HG03095 (cell line): ENCODE measurements around the gene GHDC.
"Not testable (repeated sequence)": the region's sequence is repeated elsewhere in the genome, so short reads cannot be mapped to it uniquely, and the experiment has no call there.

Experiments used
- ATAC-seq: cut with Tn5 transposase; IDR thresholded peaks from one replicate; pipeline ENCODE4 v1.9.1; 2021; ENCODE audit warnings: moderate library complexity; ENCODE audit not compliant: unreplicated experiment

GHDC gene

DNA sequence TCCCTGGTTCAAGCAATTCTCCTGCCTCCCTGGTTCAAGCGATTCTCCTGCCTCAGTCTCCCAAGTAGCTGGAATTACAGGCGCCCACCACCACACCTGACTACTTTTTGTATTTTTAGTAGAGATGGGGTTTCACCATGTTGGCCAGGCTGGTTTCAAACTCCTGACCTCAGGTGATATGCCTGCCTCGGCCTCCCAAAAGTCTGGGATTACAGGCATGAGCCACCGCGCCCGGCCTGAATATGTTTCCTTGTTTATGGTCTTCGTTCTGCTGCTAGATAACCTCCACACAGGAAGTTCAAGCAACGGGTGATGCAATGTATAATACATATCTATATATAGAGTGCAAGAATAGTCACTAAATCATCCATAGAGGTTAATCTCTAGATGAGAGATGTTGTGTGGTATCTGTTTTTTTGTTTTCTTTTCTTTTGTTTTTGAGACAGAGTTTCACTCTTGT, 11.9 kb upstream of the GHDC start:
- ATAC-seq, result not testable (repeated sequence)

DNA sequence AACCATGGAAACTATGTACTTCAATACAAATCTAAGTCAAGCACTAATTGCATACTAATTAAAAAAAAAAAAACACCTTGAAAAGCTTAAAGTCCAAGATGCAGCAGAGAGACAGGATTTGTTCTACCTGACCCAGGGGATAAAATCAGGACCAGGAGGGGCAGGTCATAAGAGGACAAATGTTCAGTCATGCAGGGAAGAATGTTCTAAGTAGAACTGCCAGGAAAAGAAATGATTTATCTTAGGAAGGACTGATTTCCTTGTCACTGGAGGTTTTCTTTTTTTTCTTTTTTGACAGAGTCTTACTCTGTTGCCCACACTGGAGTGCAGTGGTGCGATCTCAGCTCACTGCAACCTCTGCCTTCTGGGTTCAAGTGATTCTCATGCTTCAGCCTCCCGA, 9.1 kb upstream of the GHDC start:
- ATAC-seq, result no peak

DNA sequence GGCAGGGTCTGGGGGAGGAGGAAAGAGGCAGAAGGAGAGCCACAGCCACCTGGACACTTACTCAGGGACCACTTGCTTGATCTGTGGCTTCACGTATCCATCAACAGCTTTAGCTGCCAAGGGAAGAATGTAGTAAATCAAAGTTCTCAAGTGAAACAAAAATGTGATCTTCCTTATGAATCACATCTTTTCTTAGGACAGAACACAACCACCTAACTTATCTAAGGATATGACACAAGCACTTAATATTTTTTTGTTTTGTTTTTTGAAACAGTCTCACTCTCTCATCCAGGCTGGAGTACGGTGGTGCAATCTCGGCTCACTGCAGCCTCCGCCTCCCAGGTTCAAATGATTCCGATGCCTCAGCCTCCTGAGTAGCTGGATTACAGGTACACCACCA, 8.4 kb upstream of the GHDC start:
- no peak for ATAC-seq

DNA sequence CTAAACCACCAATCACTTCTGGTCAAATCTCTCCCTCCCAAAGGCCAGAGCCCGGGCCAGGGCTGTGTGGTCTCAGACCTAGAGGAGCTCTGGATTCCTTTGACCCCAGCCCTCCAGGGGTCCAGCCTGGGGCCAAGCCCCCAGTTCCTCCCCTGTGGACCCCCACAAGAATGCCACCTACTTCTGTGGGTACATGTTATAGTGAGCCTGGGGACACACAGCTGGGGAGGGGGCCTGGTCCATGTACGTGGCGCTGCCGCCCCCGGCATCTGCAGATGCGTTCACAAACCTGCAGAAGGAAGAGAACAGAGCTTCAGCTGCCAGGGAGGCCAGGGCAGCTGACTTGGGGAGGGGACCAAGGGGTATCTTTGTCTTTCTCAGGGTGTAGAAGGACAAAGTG, 7.9 kb upstream of the GHDC start:
- ATAC-seq, result no peak

DNA sequence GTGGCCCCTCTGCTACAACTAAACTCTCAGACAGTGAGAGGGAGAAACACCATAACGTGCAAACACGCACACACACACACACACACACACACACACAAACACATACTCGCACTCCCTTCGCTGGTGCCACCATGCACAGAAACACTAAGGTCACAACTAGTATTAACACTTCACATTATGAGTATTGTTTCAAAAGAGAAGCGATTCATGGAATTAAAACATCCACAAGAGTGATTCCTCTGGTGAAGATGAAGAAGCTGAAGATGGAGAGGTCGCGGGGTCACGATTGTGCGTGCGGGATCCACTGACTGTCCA, 7.1 kb upstream of the GHDC start:
- ATAC-seq, result no peak

DNA sequence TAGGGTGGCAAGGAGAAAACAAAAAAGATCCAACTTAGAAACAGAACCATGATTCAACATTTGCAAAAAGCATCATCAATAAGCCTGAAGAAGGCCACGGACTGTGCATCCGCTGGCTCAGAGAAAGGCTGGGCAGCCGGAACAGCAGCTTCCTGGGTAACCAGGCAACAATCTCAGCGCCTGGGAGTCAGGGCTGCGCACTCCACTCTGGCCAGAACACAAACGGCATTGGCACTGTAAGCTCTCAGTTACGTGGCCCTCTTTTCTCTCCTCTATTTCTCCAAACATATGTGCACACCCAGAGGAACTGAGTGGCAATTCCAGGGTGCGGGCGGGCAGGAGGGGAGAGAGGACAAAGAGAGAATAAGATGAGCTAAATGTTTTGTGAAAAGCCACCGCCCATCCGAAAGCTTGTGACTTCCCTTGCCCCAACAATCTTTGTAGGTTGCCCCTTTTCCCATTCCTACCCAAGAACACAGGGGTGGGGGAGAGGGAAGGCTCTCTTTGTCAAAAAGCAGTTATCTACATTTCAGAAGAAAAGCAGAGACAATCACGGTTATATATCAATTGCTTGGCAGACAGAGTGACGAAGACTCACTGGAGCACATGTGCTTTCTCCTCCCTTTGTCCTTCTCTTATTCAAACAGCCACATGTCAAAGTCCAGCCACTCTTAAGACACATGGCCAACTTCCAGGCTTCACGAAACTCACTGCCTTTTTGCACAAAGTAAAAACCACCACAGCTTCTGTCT, 6.6 kb upstream of the GHDC start:
- ATAC-seq, result no peak

DNA sequence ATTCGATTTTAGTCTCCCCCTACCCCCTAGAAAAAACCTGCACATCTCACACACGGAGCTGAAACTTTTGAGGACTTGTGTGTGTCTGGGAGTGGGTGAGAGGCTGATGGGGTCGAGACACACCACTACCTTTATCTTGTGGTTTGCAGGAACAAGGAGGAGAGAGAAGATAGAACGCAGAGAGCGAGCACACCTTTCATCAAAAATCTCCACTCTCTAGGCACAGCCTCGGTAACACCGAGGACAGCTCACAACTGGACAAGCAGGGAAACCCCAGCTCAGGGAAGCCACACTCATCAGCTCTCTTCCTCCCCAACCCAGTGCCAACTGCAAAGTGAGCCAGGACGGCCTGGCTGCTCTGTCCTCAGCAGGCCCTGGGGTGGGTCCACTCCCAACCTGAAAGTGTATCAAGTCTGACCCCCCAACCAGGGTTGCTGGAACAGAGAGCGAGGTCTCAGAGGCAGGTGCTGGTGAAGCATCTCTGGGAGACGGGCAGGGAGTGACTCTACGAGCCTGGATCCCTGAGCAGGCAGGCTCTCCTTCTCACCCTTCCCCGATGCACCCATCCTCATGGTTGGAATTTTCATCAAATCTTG, 5.2 kb upstream of the GHDC start:
- ATAC-seq, result no peak

DNA sequence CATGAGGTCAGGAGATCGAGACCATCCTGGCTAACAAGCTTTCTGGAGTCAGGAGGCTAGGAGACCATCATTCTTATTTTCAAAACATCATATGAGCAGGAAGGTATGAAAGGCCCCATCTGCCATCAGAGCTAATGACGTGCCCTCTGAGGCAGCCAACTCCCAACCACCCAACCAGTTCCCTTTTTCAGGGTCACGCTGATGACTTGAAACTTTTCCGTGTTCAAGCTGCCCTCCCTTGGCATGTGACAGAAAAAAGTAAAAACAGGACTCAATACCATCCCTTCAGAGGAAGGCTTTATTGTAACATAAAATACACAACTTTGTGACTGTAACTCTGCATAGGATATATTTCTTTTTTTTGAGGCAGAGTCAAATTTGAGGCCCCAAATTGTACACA, 4.6 kb upstream of the GHDC start:
- ATAC-seq, result no peak

DNA sequence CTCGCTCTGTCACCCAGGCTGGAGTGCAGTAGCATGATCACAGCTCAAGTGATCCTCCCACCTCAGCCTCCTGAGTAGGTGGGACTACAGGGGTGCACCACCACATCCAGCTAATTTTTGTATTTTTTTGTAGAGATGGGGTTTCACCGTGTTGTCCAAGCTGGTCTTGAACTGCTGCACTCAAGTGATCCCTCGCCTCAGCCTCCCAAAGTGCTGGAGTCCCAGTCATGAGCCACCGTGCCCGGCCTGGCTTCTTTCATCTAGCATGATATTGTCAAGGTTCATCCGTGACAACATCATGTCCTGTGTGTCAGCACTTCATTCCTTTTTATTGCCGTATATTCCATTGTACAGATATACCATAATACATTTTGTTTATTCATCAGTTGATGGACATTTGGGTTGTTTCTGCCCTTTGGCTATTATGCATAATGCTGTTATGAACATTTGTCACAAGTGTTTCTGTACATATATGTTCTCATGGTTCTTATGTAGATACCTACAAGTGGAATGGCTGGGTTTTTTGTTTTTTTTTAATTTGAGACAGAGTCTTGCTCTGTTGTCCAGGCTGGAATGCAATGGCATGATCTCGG, 3.4 kb upstream of the GHDC start:
- ATAC-seq, result no peak

DNA sequence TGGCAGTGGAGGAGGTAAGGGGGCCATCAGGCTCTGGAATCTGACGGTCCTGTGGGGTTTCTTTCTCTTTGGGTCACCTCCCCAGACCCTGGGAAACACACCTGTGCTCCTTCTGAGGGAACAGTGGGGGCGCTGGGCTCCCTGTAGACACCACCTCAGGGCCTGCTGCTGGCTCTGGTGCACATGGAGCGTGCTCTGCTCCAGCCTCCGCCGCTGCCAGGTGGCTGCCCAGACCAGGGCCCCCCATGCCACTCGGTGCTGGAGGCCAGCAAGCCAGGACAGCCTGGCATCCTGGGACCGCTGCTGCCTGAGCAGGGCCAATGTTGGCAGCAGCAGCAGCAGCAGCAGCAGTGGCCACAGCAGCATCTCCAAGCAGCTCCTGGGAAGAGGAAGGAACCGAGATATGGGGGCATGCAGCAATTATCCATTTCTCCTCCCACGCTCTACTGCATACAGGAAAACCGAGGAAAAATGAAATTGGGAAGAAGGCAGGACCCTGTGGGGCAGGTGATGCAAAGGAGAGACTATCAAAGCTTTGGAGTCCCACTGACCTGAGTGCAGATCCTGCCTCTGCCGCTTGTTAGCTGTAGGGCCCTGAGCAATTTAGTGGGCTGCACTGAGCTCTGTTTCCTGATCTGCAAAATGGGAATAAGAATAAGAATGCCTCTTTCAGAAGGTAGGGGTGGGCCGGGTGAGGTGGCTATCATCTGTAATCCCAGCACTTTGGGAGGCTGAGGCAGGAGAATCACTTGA, 902 bp downstream of the GHDC start:
- no peak for ATAC-seq

DNA sequence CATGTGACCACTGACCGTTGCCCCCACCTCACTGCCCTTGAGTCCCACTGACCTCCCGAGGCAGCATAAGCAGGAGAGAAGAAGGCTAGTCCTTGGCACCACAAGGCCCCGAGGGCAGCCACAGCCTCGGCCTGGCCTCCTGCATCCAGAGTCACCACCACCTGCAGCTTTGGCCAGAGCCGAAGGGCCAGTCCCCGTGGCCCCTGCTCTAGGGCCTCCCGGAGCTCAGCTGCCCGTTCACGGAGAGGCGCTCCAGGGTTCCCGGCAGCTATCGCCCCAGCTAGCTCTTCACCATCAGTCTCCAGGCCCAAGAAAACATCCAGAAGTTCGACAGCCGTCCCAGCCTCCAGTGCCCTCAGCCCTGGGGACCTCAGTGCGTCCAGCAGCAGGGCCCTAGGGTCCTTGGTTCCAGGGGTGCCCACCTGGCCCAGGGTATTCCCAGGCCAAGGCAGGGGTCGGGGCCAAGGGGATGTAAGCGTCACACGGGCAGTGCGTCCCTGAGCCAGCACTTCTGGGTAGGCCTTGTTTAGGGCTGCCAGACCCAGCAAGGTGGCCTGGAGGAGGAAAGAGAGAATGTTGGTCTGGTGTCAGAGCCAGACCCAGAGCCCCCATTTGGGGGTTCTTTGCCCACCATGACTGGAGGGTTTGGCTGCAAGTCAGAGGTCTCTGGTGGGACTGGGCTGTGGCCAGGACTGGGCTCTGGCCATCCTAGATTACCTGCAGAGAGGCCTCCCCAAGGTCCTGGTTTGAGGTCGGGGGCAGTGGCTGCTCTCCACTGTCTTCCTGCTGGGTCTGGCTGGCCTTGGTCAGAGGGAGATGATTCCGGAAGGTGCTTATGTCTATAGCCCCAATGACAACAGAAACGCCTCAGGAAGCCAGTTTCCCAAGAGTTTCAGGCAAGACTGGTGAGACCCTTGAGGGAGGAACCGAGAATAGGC, 1.8 kb downstream of the GHDC start:
- no peak for ATAC-seq

DNA sequence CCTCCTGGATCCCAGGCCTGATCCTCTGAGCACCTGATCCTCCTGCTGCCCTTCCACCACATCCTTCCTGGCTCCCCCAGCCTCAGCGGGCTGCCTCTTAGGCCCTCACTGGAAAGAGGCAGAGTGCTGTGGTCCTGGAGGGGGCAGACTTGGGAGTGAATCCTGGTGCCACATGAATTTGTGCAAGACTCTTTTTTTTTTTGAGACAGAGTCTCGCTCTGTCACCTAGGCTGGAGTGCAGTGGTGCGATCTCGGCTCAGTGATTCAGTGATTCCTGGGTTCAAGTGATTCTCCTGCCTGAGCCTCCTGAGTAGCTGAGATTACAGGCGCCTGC, 3.1 kb downstream of the GHDC start:
- no peak for ATAC-seq

DNA sequence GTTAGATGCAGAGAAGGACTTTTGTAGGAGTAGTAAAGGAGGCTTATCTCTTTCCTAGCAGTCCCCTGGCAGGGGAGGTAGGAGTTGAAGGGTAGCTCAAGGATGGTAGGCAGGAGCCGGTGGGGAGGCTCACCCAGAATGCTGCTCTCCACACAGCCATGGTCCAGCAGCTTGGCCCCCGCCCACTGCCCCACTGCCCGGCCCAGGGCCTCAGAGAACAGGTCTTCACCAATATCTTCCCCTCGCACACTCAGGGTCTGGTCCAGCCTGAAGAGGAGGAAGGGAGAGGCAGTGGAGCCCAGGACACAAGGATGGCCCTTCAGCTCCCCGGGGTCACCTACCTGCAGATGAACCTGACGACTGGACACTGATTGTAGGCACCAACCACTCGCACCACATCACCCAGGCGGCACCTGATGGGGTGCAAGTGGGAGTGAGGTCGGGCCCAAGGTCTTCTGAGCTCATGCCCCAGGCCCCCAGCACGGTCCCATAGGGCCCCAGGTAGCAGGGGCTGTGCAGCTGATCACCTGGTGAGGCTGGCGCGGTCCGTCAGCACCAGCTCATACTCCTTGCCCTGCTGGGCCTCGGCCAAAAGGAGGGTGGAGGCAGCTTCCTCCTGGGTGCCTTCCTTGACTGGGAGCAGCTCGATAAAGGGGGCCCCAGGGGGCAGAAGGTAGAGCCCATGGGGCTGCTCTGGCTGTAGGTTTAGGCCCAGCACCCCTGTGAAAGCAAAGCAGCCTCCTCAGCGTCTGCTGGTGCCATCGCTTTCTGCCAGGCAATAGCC, 3.6 kb downstream of the GHDC start:
- no peak for ATAC-seq

DNA sequence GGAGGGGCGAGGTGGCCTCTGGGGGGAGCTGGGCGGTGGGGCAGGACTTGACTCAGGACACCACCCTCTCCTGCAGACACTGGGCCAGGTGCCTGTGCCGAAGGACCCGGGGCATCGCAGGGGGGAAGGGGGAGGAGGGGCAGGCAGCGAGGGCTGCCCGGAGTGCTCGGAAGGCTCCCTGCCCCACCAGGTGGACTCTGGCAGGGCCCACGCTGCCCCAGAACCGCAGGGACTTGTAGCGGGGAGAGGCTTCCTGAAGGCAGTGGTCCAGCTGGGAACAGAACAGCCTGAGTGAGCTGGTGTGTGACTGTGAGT, 4.7 kb downstream of the GHDC start:
- no peak for ATAC-seq

DNA sequence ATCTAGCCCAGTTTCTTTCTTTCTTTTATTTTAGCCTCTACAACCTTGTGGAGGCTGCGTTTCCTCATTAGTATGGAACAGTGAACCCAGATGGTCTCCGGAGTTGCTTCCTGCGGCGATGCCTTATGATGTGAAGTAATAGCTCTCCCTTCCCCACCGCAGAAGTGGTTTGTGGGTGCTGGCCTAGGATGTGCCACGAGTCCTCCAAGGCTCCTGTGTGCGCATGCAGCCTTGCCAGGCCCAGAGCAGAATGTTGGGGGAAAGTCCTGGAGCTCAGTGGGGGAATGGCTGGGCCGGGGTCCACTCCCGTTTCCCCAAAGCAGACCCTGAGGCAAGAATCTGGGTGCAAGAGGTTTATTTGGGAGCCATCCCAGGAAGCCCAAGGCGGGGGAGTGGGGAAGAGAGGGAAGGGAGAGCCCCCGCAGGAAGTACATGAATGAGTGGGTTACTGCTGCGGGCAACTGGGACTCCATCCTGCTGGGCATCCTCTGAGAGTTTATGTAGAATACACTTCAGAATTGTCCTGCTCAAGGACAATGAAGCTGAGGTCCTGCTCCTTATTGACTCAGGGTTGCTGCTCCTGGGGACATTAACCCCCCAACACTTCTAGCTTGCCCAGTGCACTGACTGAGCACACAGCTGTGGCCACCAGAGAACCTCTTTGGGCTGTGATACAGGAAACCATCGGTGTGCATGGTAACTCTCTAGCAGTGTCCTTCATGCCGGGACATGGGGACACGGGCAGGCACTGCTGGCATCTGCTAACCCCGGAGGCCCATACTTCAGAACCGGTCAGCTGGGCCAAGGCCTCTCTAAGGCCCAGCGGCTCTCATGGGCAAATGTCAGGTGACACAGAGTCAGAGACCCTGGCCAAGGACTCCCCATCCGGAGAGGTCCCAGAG, 5.3 kb downstream of the GHDC start:
- no peak for ATAC-seq

DNA sequence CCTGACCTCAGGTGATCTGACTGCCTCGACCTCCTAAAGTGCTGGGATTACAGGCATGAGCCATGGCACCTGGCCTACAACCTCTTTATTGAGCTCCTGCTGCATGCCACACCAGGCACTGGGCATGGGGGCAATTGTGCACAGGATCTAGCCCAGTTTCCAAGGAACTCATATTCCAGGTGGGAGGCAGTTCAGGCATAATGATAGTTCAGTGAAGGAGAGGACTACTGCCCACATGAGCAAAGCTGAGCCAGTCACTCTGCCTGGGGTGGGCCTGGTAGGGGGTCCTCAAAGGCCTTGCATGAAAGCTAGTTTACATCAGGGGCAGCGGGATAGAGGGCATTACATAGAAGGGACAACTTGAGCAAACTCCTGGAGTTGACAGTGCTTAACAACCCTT, 6.5 kb downstream of the GHDC start:
- ATAC-seq, result no peak

DNA sequence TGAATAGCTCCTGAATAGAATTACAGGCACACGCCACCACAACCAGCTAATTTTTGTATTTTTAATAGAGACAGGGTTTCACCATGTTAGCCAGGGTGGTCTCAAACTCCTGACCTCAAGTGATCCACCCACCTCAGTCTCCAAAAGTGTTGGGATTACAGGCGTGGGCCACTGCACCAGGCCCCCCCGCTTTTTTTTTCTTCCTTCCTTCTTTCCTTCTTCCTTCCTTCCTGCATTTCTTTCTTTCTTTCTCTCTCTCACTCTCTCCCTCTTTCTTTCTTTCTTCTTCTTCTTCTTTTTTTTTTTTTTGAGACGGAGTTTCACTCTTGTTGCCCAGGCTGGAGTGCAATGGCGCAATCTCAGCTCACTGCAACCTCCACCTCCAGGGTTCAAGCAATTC, 8.1 kb downstream of the GHDC start:
- not testable (repeated sequence) for ATAC-seq

DNA sequence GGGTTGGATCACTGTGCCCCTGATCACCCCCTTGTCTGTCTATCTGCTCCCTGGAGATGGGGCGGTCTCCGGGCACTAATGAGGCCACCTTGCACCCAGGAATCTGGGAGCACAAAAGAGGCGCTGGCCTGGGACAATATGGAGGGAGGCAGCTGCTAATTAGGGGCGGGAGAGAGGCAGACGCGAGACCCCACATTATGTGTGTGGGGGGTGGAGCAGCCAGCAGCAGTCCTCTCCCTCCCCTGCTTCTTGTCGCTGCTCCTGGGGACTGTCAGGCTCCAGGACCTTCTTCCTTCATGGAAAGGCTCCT, 8.7 kb downstream of the GHDC start:
- ATAC-seq, result no peak
